GM23338 (cell line): Measurements from ENCODE around the gene TXNRD1. TPM values are rescaled to one million over a fixed set of nuclear protein-coding genes. Genes with fewer than 3 reads are reported as not detected.

Experiments
- ATAC-seq: fragments of 200-7000 bp; cut with Tn5 transposase; 3 replicates; pipeline ENCODE4 v1.9.1; 2020
- DNase-seq: peaks from one replicate; pipeline ENCODE4 v3.0.0-alpha.2; 2015; ENCODE audit warnings: low spot score
- H2AFZ ChIP-seq: fragments of 200-600 bp; sonication (generic); 2 replicates; pipeline ENCODE4 v1.8.0; 2016; ENCODE audit warnings: antibody characterized with exemption, mild to moderate bottlenecking, moderate library complexity
- H3F3A ChIP-seq: fragments of 200-600 bp; sonication (generic); replicated peaks from 2 replicates; pipeline ENCODE4 v1.8.0; 2017; ENCODE audit warnings: antibody characterized with exemption, mixed run types, low read depth
- H3K27ac ChIP-seq: fragments of 200-600 bp; sonication (generic); 2 replicates; pipeline ENCODE4 v1.6.1; 2016; ENCODE audit warnings: low read depth
- H3K27me3 ChIP-seq: fragments of 200-600 bp; sonication (generic); 2 replicates; pipeline ENCODE4 v1.8.0; 2016; ENCODE audit warnings: mild to moderate bottlenecking, mixed run types, moderate library complexity; ENCODE audit not compliant: insufficient read depth
- H3K36me3 ChIP-seq: fragments of 200-600 bp; sonication (generic); 2 replicates; pipeline ENCODE4 v1.8.0; 2016; ENCODE audit warnings: mild to moderate bottlenecking; ENCODE audit not compliant: insufficient read depth
- H3K4me1 ChIP-seq: fragments of 200-600 bp; sonication (generic); 2 replicates; pipeline ENCODE4 v1.8.0; 2016; ENCODE audit warnings: mild to moderate bottlenecking, moderate library complexity; ENCODE audit not compliant: insufficient read depth
- H3K4me2 ChIP-seq: fragments of 200-600 bp; sonication (generic); 2 replicates; pipeline ENCODE4 v1.7.1; 2017; ENCODE audit warnings: mixed run types
- H3K4me3 ChIP-seq: fragments of 200-600 bp; sonication (generic); 2 replicates; pipeline ENCODE4 v1.6.1; 2016; ENCODE audit warnings: mixed run types
- H3K79me2 ChIP-seq: fragments of 200-600 bp; sonication (generic); replicated peaks from 2 replicates; pipeline ENCODE4 v1.8.0; 2017; ENCODE audit warnings: mild to moderate bottlenecking; ENCODE audit not compliant: insufficient read depth
- H3K9me2 ChIP-seq: fragments of 200-600 bp; sonication (generic); 2 replicates; pipeline ENCODE4 v1.8.0; 2017; ENCODE audit not compliant: insufficient read depth
- H4K20me1 ChIP-seq: fragments of 200-600 bp; sonication (generic); replicated peaks from 2 replicates; pipeline ENCODE4 v1.8.0; 2017; ENCODE audit warnings: mild to moderate bottlenecking; ENCODE audit not compliant: insufficient read depth
- H3K27ac Mint-ChIP-seq: 2 replicates; pipeline ENCODE4 v1.8.0; 2020; ENCODE audit warnings: inconsistent platforms, mild to moderate bottlenecking, moderate library complexity, mixed read lengths
- H3K27me3 Mint-ChIP-seq: 3 replicates; pipeline ENCODE4 v1.8.0; 2022; ENCODE audit warnings: low read depth, mild to moderate bottlenecking, moderate library complexity, mixed read lengths, inconsistent platforms; ENCODE audit not compliant: insufficient read depth, poor library complexity
- H3K36me3 Mint-ChIP-seq: 3 replicates; pipeline ENCODE4 v1.8.0; 2021; ENCODE audit warnings: low read depth, mild to moderate bottlenecking, inconsistent platforms, moderate library complexity, mixed read lengths
- H3K4me1 Mint-ChIP-seq: 3 replicates; pipeline ENCODE4 v1.8.0; 2020; ENCODE audit warnings: mild to moderate bottlenecking, inconsistent platforms, mixed read lengths
- H3K4me3 Mint-ChIP-seq: 3 replicates; pipeline ENCODE4 v1.8.0; 2021; ENCODE audit warnings: moderate library complexity, mild to moderate bottlenecking, inconsistent platforms, mixed read lengths
- H3K9me3 Mint-ChIP-seq: 3 replicates; pipeline ENCODE4 v1.8.0; 2020; ENCODE audit warnings: moderate library complexity, mild to moderate bottlenecking, inconsistent platforms, mixed read lengths
- CREB1 ChIP-seq: fragments of 250-450 bp; sonication (Bioruptor Pico); IDR thresholded peaks from 2 replicates; pipeline ENCODE4 v1.5.0; 2020; ENCODE audit warnings: low read depth, mild to moderate bottlenecking, moderate library complexity
- EZH2 ChIP-seq: fragments of 200-600 bp; sonication (generic); IDR thresholded peaks from one replicate; pipeline ENCODE4 v1.8.0; 2017; ENCODE audit warnings: antibody characterized with exemption, mild to moderate bottlenecking, low read depth; ENCODE audit not compliant: unreplicated experiment
- EZH2phosphoT487 ChIP-seq: fragments of 200-600 bp; sonication (generic); IDR thresholded peaks from one replicate; pipeline ENCODE4 v1.8.1; 2018; ENCODE audit warnings: antibody characterized with exemption; ENCODE audit not compliant: unreplicated experiment
- JUNB ChIP-seq: IDR thresholded peaks from one replicate; pipeline ENCODE4 v1.6.1; 2016; ENCODE audit warnings: antibody characterized with exemption; ENCODE audit not compliant: unreplicated experiment
- NANOG ChIP-seq: IDR thresholded peaks from 2 replicates; pipeline ENCODE4 v1.6.1; 2016; ENCODE audit warnings: antibody characterized with exemption, borderline replicate concordance
- POLR2AphosphoS5 ChIP-seq: IDR thresholded peaks from 2 replicates; pipeline ENCODE4 v1.6.1; 2016; ENCODE audit warnings: antibody characterized with exemption, low read depth
- REST ChIP-seq: IDR thresholded peaks from one replicate; pipeline ENCODE4 v1.6.1; 2018; ENCODE audit warnings: antibody characterized with exemption; ENCODE audit not compliant: unreplicated experiment
- STAT1 ChIP-seq: IDR thresholded peaks from one replicate; pipeline ENCODE4 v1.6.1; 2016; ENCODE audit warnings: antibody characterized with exemption; ENCODE audit not compliant: unreplicated experiment
- ZNF114 ChIP-seq: fragments of 250-450 bp; sonication (Bioruptor Pico); IDR thresholded peaks from 2 replicates; pipeline ENCODE4 v1.5.0; 2020; ENCODE audit warnings: mild to moderate bottlenecking, moderate library complexity
- ZNF331 ChIP-seq: fragments of 250-450 bp; sonication (Bioruptor Pico); IDR thresholded peaks from 2 replicates; pipeline ENCODE4 v1.5.0; 2020; ENCODE audit warnings: low read depth, mild to moderate bottlenecking, moderate library complexity
- ZNF462 ChIP-seq: fragments of 250-450 bp; sonication (Bioruptor Pico); IDR thresholded peaks from 2 replicates; pipeline ENCODE4 v1.5.0; 2020; ENCODE audit warnings: mild to moderate bottlenecking, moderate library complexity
- polyA plus RNA-seq: library from polyadenylated mRNA; unstranded; fragments of >200 nt; fragmentation: Nextera tagmentation; extraction: Ambion mirVana; gene quantifications from 2 replicates; pipeline ENCODE4 v1.2.1, GENCODE V29; 2016
- total RNA-seq: library from RNA; depleted of rRNA; stranded (reverse); fragments of >200 nt; shearing (Covaris generic); gene quantifications from 2 replicates; pipeline ENCODE4 v1.2.3, GENCODE V29; 2014

TXNRD1 gene
- total and polyA plus RNA-seq, 2 experiments from 2014 or later, result 115 to 127 TPM

- peaks cover 13% of the 10 kb centered on the region for H3K36me3 ChIP-seq
- H3K4me1 Mint-ChIP-seq, result peaks cover 36% of the 10 kb centered on the region
- no peak overlapping the region for H3K4me3 ChIP-seq
- H3K27ac ChIP-seq, result no peak overlapping the region
- peaks cover 66% of the 10 kb centered on the region for H3K36me3 Mint-ChIP-seq
- no peaks in the 10 kb centered on the region for H3K27me3 ChIP-seq
- peaks cover 71% of the 10 kb centered on the region for H4K20me1 ChIP-seq
- no peak overlapping the region for H3K4me3 Mint-ChIP-seq
- H3K9me2 ChIP-seq, result no peaks in the 10 kb centered on the region
- no peak overlapping the region for H3K27ac Mint-ChIP-seq
- peaks cover 2% of the 10 kb centered on the region for H3K27me3 Mint-ChIP-seq
- peaks cover 4% of the 10 kb centered on the region; the same call in 1 of the 2 replicates for H3F3A ChIP-seq
- TF ChIP-seq ZNF462 (no peak), EZH2phosphoT487 (no peak), JUNB (no peak), EZH2 (no peak), NANOG (no peak), REST (no peak), ZNF331 (CRISPR knock-in tag) (no peak), ZNF114 (CRISPR knock-in tag) (no peak), STAT1 (no peak), POLR2AphosphoS5 (no peak), CREB1 (no peak)
- H3K9me3 Mint-ChIP-seq, result no peaks in the 10 kb centered on the region; the same call in 2 of the 3 replicates
- no peak for DNase-seq
- no peak overlapping the region for H2AFZ ChIP-seq
- H3K79me2 ChIP-seq, result peaks cover 96% of the 10 kb centered on the region
- H3K4me2 ChIP-seq, result no peak overlapping the region
- H3K4me1 ChIP-seq, result peaks cover 18% of the 10 kb centered on the region
- ATAC-seq, result no peak
Measured at GRCh38 chr12:104296718-104297117, 81.1 kb downstream of the TXNRD1 start.
